HG02678 (cell line): ENCODE data around the gene SLC9A9.

Experiments used
- ATAC-seq: cut with Tn5 transposase; IDR thresholded peaks from one replicate; pipeline ENCODE4 v1.9.1; 2021; ENCODE audit warnings: mild to moderate bottlenecking, moderate library complexity; ENCODE audit not compliant: unreplicated experiment

The SLC9A9 gene

GRCh38 chr3:143269741-143270140 lies 578.5 kb downstream of the SLC9A9 start:
- ATAC-seq = no peak

GRCh38 chr3:143267989-143268388 lies 580.3 kb downstream of the SLC9A9 start:
- ATAC-seq = no peak

- peak; percentile 61 for ATAC-seq
Measured at GRCh38 chr3:143266927-143267326, 581.3 kb downstream of the SLC9A9 start.

GRCh38 chr3:143266511-143266910 lies 581.8 kb downstream of the SLC9A9 start:
- no peak for ATAC-seq

- no peak for ATAC-seq
Measured at GRCh38 chr3:143265501-143266070, 582.7 kb downstream of the SLC9A9 start.

GRCh38 chr3:143263852-143264513 lies 584.3 kb downstream of the SLC9A9 start:
- no peak for ATAC-seq

- ATAC-seq = no peak
Measured at GRCh38 chr3:143261848-143262247, 586.4 kb downstream of the SLC9A9 start.

- ATAC-seq = no peak
Measured at GRCh38 chr3:143258692-143259091, 589.6 kb downstream of the SLC9A9 start.

- ATAC-seq = no peak
Measured at GRCh38 chr3:143256416-143256815, 591.9 kb downstream of the SLC9A9 start.

- no peak for ATAC-seq
Measured at GRCh38 chr3:143255739-143256138, 592.5 kb downstream of the SLC9A9 start.

- no peak for ATAC-seq
Measured at GRCh38 chr3:143252931-143253330, 595.3 kb downstream of the SLC9A9 start.

- no peak for ATAC-seq
Measured at GRCh38 chr3:143249014-143249413, 599.3 kb downstream of the SLC9A9 start.

- no peak for ATAC-seq
Measured at GRCh38 chr3:143247073-143247472, 601.2 kb downstream of the SLC9A9 start.

GRCh38 chr3:143245692-143246091 lies 602.6 kb downstream of the SLC9A9 start:
- ATAC-seq = no peak

GRCh38 chr3:143244516-143245063 lies 603.7 kb downstream of the SLC9A9 start:
- no peak for ATAC-seq

GRCh38 chr3:143243686-143244085 lies 604.6 kb downstream of the SLC9A9 start:
- ATAC-seq = no peak

GRCh38 chr3:143242691-143243090 lies 605.6 kb downstream of the SLC9A9 start:
- ATAC-seq = no peak

GRCh38 chr3:143242101-143242500 lies 606.2 kb downstream of the SLC9A9 start:
- ATAC-seq = no peak

GRCh38 chr3:143241481-143241951 lies 606.8 kb downstream of the SLC9A9 start:
- ATAC-seq = no peak

- no peak for ATAC-seq
Measured at GRCh38 chr3:143240886-143241285, 607.4 kb downstream of the SLC9A9 start.

- ATAC-seq = no peak
Measured at GRCh38 chr3:143239031-143239430, 609.2 kb downstream of the SLC9A9 start.

- no peak for ATAC-seq
Measured at GRCh38 chr3:143237077-143237627, 611.1 kb downstream of the SLC9A9 start.
